ENCODE data around the gene TERT. TPM values are rescaled to one million over a fixed set of nuclear protein-coding genes. Genes with fewer than 3 reads are reported as not detected.
A peak's percentile ranks its signal among the peaks of the same experiment; 100 is the strongest.

Gene TERT
- total and polyA plus RNA-seq, 2 experiments from 2014 or later, result 0.08 TPM; not detected in 1

DNA sequence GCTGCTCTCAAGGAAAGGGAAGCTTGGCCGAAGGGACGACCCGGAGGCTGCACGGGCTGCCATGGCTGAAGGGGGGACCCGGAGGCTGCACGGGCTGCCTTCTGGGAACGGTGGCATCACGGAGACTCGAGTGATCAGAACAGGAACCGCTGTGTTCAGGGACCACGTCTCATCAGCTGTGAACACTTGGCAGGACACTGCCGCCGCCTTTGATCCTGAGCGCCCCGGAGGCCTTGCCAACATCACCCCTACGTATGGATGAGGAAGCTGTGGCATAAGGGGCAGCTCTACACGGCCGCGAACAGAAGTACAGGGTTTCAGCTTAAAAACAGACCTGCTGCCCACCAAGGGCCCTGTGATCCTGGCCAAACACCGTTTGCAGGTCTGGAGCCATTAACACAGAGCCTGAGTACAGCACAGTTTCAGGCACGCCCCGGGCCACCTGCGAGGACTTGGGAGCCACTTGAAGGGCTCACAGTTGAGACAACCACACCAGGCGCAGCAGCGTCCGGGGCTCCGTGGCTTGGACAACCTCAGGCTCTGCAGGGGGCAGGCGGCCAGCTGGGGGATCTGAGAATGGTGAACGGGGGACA lies 23.9 kb upstream of the TERT start:
- Histone ChIP-seq H3K4me2 (no peak overlapping the region), H3K36me3 (replicated peaks; ENCODE audit: insufficient read depth, low read depth) (no peaks in the 10 kb centered on the region), H3K9me2 (replicated peaks; ENCODE audit: insufficient read depth) (no peaks in the 10 kb centered on the region), H4K20me1 (ENCODE audit: insufficient read depth, poor library complexity, severe bottlenecking) (no peaks in the 10 kb centered on the region), H2AFZ (no peak overlapping the region), H3K4me3 (no peak overlapping the region), H3K79me2 (no peaks in the 10 kb centered on the region), H3K4me1 (ENCODE audit: insufficient read depth) (peaks cover 18% of the 10 kb centered on the region), H3K27me3 (no peaks in the 10 kb centered on the region), H3K27ac (no peak overlapping the region), H3K9me3 (ENCODE audit: low read depth) (no peaks in the 10 kb centered on the region)
- 97% methylated on average over 28 of the region's 29 CpGs for WGBS (ENCODE audit: low lambda C conversion rate, missing lambda C conversion rate)
- no peak for TF ChIP-seq EZH2phosphoT487 (IDR thresholded peaks at IDR 0.05; ENCODE audit: low read depth, severe bottlenecking, unreplicated experiment)
- TF ChIP-seq EZH2 (IDR thresholded peaks at IDR 0.05; ENCODE audit: borderline replicate concordance), result no peak
- TF ChIP-seq, protein P1, sequence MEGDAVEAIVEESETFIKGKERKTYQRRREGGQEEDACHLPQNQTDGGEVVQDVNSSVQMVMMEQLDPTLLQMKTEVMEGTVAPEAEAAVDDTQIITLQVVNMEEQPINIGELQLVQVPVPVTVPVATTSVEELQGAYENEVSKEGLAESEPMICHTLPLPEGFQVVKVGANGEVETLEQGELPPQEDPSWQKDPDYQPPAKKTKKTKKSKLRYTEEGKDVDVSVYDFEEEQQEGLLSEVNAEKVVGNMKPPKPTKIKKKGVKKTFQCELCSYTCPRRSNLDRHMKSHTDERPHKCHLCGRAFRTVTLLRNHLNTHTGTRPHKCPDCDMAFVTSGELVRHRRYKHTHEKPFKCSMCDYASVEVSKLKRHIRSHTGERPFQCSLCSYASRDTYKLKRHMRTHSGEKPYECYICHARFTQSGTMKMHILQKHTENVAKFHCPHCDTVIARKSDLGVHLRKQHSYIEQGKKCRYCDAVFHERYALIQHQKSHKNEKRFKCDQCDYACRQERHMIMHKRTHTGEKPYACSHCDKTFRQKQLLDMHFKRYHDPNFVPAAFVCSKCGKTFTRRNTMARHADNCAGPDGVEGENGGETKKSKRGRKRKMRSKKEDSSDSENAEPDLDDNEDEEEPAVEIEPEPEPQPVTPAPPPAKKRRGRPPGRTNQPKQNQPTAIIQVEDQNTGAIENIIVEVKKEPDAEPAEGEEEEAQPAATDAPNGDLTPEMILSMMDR (IDR thresholded peaks at IDR 0.05; ENCODE audit: poor library complexity), result no peak
- DNase-seq (ENCODE audit: low spot score), result no peak

DNA sequence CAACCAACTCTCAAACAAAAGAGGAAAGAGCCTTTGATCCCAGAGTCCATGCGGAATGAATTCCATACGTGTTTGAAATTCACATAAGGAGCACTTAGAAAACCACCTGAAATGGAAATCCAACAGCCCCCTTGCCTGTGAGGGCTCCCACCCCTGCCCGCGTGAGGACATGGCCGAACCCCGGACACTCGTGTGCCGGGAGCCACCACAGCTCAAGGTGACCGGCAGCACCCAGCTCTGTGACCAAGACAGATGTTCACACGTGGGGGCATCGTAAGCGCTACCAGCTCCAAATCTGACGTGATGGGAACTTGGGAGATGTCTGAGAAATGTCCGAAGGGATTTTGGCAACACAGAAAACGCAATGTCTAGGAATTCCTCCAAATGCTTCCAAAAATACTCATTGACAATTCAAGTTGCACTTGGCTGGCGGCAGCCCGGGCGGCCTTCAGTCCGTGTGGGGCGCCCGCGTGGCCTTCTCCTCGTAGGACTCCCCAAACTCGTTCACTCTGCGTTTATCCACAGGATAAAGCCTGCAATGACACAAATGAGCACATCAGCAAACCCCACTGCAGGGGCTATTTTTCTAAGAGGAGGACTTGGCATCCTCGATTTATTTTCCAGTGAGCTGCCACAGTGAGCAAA lies 23.2 kb upstream of the TERT start:
- Histone ChIP-seq H3K27ac (no peak overlapping the region), H3K9me2 (replicated peaks; ENCODE audit: insufficient read depth) (no peaks in the 10 kb centered on the region), H2AFZ (no peak overlapping the region), H3K79me2 (no peaks in the 10 kb centered on the region), H3K36me3 (replicated peaks; ENCODE audit: insufficient read depth, low read depth) (no peaks in the 10 kb centered on the region), H3K4me1 (ENCODE audit: insufficient read depth) (peaks cover 18% of the 10 kb centered on the region), H3K4me2 (no peak overlapping the region), H3K27me3 (no peaks in the 10 kb centered on the region), H4K20me1 (ENCODE audit: insufficient read depth, poor library complexity, severe bottlenecking) (no peaks in the 10 kb centered on the region), H3K9me3 (ENCODE audit: low read depth) (no peaks in the 10 kb centered on the region), H3K4me3 (no peak overlapping the region)
- no peak for TF ChIP-seq EZH2phosphoT487 (IDR thresholded peaks at IDR 0.05; ENCODE audit: low read depth, severe bottlenecking, unreplicated experiment)
- TF ChIP-seq, protein P1 (IDR thresholded peaks at IDR 0.05; ENCODE audit: poor library complexity), result no peak
- TF ChIP-seq EZH2 (IDR thresholded peaks at IDR 0.05; ENCODE audit: borderline replicate concordance), result no peak
- no peak for DNase-seq (ENCODE audit: low spot score)
- WGBS (ENCODE audit: low lambda C conversion rate, missing lambda C conversion rate), result 94% methylated on average over 26 of the region's 26 CpGs

DNA sequence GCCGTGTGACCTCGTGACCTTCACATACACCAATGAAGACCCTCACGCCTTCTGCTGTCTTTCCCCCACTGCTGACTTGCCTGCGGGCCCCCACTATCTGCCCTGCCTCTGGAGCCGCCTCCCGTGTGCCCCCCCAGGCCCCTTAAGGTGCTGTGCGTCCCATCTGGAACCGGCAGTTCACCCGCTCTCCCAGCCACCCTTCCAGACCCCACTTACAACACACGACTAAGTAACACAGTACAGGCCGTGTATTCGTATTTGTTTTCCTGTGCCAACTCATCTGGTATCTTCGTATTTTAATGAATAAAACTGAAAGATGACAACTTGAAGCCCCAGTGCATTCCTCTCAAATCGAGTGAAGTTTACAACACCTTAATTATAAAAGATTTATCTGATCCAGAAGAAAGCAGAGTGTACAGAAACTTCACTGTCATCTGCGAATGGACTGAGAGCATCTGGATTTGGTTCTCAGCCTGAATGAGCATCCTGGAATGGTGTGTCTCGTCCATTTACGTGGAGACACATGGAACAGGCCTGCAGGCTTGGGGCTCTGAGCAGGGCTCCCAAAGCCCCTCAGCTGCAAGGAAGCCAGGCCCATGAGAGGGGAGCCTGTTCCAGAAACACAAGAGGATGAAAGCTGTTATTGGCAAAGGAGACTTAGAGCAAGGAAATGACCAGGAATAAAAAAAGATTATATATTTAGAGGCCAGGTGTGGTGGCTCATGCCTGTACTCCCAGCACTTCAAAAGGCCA lies 21.9 kb upstream of the TERT start:
- no peaks in the 10 kb centered on the region for H3K36me3 ChIP-seq (replicated peaks; ENCODE audit: insufficient read depth, low read depth)
- no peak for DNase-seq (ENCODE audit: low spot score)
- H3K9me3 ChIP-seq (ENCODE audit: low read depth), result no peaks in the 10 kb centered on the region
- H3K4me1 ChIP-seq (ENCODE audit: insufficient read depth), result peaks cover 18% of the 10 kb centered on the region
- H2AFZ ChIP-seq, result no peak overlapping the region
- H4K20me1 ChIP-seq (ENCODE audit: insufficient read depth, poor library complexity, severe bottlenecking), result no peaks in the 10 kb centered on the region
- H3K9me2 ChIP-seq (replicated peaks; ENCODE audit: insufficient read depth), result no peaks in the 10 kb centered on the region
- H3K27me3 ChIP-seq, result no peaks in the 10 kb centered on the region
- no peak overlapping the region for H3K4me3 ChIP-seq
- H3K4me2 ChIP-seq, result no peak overlapping the region
- 79% methylated on average over 17 of the region's 17 CpGs for WGBS (ENCODE audit: low lambda C conversion rate, missing lambda C conversion rate)
- TF ChIP-seq EZH2 (IDR thresholded peaks at IDR 0.05; ENCODE audit: borderline replicate concordance) (no peak), EZH2phosphoT487 (IDR thresholded peaks at IDR 0.05; ENCODE audit: low read depth, severe bottlenecking, unreplicated experiment) (no peak)
- TF ChIP-seq, protein P1 (IDR thresholded peaks at IDR 0.05; ENCODE audit: poor library complexity), result no peak
- H3K79me2 ChIP-seq, result no peaks in the 10 kb centered on the region
- H3K27ac ChIP-seq, result peak overlapping the region; percentile 71

All from hepatocyte (in vitro differentiated cells).